22Rv1 (cell line): ENCODE results near the gene OR1N2.

ENCODE experiments used
- H3K27ac ChIP-seq: fragments of 450-650 bp; 2 replicates; pipeline ENCODE4 v1.5.1; 2017
- ZFX ChIP-seq: fragments of 450-650 bp; IDR thresholded peaks from 2 replicates; pipeline ENCODE4 v1.6.1; 2017; ENCODE audit warnings: antibody characterized with exemption, borderline replicate concordance
- TF ChIP-seq, protein P1 (sequence below): fragments of 450-650 bp; IDR thresholded peaks from 2 replicates; pipeline ENCODE4 v1.5.1; 2017; ENCODE audit warnings: mild to moderate bottlenecking

Gene OR1N2, protein sequence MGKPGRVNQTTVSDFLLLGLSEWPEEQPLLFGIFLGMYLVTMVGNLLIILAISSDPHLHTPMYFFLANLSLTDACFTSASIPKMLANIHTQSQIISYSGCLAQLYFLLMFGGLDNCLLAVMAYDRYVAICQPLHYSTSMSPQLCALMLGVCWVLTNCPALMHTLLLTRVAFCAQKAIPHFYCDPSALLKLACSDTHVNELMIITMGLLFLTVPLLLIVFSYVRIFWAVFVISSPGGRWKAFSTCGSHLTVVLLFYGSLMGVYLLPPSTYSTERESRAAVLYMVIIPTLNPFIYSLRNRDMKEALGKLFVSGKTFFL

DNA sequence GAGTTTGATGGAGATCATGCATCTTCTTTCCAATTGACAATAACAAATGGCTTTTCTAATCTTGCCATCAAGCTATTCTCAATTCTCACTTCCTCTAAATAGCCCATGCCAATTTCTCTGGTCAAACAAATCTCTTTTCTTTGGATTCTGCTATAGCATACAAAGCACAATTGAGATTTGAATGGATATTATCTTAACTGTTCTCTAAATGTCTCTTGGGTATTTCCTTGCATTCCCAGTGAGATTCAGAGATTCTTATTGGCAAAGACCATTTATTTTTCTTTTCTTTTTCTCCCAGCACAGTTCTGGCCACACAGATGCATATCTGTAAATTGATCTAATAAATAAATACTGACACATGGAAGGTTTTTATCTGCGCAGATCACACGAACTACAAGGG is at the start of gene OR1N2:
TSS of gene OR1N2 (plus strand) at position 301 of the 400 bp plus-strand sequence. CDS start 100 bp downstream, outside the sequence.
- TF ChIP-seq ZFX: no peak
- TF ChIP-seq, protein P1, sequence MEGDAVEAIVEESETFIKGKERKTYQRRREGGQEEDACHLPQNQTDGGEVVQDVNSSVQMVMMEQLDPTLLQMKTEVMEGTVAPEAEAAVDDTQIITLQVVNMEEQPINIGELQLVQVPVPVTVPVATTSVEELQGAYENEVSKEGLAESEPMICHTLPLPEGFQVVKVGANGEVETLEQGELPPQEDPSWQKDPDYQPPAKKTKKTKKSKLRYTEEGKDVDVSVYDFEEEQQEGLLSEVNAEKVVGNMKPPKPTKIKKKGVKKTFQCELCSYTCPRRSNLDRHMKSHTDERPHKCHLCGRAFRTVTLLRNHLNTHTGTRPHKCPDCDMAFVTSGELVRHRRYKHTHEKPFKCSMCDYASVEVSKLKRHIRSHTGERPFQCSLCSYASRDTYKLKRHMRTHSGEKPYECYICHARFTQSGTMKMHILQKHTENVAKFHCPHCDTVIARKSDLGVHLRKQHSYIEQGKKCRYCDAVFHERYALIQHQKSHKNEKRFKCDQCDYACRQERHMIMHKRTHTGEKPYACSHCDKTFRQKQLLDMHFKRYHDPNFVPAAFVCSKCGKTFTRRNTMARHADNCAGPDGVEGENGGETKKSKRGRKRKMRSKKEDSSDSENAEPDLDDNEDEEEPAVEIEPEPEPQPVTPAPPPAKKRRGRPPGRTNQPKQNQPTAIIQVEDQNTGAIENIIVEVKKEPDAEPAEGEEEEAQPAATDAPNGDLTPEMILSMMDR: no peak
- no peak within 1 kb of the TSS for H3K27ac ChIP-seq

DNA sequence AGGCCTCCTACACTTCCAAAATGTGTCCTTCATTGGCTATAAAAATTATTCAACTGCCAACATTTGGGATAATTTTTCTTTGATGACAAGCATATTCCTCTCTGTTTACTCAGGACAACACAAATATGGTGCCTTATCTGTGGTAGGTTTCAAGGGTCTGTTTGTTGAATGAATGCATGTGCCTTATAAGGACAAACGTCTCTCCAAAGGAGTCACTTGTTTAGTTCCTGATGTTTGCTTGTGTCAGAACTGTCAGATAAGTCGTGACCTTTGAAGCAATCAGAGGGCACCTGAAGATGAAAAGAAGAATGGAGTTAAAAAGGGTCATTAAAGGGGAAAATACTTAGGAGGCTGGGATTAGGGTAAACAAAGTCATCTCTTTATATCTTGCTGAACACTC is 45.9 kb upstream of the OR1N2 start:
- no peak for TF ChIP-seq ZFX
- TF ChIP-seq, protein P1: no peak
- H3K27ac ChIP-seq: no peak overlapping the region

DNA sequence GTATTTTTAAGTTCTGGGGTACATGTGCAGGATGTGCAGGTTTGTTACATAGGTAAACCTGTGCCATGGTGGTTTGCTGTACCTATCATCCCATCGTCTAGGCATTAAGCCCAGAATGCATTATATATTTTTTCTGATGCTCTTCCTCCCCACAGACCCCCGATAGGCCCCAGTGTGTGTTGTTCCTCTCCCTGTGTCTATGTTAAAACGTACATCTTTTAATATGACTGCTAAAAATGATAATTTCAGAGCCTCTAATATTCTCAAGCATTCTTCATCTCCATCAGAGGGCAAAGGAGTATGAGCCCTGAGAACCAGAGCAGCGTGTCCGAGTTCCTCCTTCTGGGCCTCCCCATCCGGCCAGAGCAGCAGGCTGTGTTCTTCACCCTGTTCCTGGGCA is 42.4 kb upstream of the OR1N2 start, which contains the start of gene OR1J2:
TSS of gene OR1J2 (plus strand) at position 301 of the 400 bp plus-strand sequence. CDS start at position 301, 0 bp downstream.
- no peak for TF ChIP-seq ZFX
- TF ChIP-seq, protein P1: no peak
- no peak within 1 kb of the TSS for H3K27ac ChIP-seq

DNA sequence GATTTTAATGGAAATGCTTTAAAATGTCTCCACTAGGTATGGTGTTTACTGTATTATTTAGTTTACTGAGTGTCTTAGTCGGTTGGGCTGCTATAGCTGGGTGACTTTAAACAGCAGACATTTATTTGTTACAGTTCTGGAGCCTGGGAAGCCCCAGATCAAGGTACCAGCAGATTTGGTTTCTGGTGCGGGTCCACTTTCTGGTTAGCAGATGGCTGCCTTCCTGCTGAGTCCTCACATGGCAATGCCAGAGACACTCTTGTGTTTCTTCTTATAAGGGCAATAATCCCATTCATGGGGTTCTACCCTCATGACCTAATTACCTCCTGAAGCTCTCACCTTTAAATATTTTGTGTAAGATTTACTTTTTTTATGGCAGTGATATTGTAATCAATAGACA is 34.7 kb upstream of the OR1N2 start:
- no peak for TF ChIP-seq ZFX
- TF ChIP-seq, protein P1: no peak
- no peak overlapping the region for H3K27ac ChIP-seq

DNA sequence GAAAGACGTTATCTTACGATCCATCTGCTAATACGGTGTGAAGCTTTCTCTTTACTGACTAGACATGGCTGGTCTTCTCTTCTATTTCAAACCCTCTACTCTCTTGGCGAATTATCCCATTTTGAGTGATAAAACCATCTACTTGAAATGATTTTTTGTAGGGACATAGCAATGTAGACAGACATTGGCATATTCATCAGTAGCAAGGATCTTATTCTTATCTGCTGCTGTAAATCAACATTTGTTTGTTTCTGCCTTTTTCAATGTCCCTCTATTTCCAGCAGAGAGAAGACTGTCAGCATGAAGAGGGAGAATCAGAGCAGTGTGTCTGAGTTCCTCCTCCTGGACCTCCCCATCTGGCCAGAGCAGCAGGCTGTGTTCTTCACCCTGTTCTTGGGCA is 34.1 kb upstream of the OR1N2 start, which contains the start of gene OR1J4:
TSS of gene OR1J4 (plus strand) at position 301 of the 400 bp plus-strand sequence. CDS start at position 301, 0 bp downstream.
- TF ChIP-seq ZFX: no peak
- TF ChIP-seq, protein P1: no peak
- H3K27ac ChIP-seq: no peak within 1 kb of the TSS

DNA sequence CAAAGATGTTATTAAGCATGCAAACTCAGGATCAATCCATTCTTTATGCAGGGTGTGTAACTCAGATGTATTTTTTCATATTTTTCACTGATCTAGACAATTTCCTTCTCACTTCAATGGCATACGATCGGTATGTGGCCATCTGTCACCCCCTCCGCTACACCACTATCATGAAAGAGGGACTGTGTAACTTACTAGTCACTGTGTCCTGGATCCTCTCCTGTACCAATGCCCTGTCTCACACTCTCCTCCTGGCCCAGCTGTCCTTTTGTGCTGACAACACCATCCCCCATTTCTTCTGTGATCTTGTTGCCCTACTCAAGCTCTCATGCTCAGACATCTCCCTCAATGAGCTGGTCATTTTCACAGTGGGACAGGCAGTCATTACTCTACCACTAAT is 33.5 kb upstream of the OR1N2 start:
- no peak overlapping the region for H3K27ac ChIP-seq
- TF ChIP-seq, protein P1: no peak
- TF ChIP-seq ZFX: no peak

DNA sequence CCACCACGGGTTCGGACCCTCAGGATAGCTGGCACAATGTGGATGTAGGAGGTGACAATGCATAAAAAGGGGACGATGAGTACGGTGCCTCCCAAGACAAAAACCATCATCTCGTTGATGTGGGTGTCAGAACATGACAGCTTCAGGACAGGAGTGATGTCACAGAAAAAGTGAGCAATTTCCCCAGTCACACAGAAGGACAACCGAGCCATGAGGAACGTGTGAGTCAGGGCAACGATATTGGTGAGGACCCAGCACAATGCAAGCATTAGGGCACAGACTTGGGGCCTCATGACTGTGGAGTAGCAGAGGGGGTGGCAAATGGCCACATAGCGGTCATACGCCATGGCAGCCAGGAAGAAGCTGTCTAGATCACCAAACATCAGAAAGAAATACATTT is 26.3 kb upstream of the OR1N2 start:
- TF ChIP-seq ZFX: no peak
- TF ChIP-seq, protein P1: no peak
- H3K27ac ChIP-seq: no peak overlapping the region
